ENCODE results near the gene GLS2.
"Not testable (repeated sequence)": the region's sequence is repeated elsewhere in the genome, so short reads cannot be mapped to it uniquely, and the experiment has no call there.

The GLS2 gene

GRCh38 chr12:56493409-56494105, 5.6 kb upstream of the GLS2 start:
- not testable (repeated sequence) for DNase-seq (ENCODE audit: low read depth in 4 of 4, low spot score in 1 of 4)

DNA sequence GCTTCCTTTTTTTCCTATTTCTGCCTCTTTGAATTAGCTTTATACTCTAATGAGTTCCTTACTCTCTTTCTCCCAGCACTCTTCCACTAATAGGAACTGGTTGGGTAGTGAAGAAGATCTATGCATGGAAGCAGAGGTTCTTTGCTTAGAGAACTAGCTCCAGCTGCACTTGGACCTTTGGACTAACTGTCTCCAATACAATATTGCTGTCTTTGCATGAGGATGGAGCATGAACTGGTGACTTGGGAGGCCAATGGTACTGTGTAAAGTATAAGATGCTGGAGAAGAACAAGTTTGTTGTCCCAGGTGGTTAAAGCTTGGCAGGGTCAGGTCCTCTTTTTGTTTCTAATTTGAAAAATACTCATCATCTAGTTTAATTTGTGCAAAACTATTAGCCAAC, 2.4 kb upstream of the GLS2 start:
- no peak for DNase-seq (ENCODE audit: low read depth in 4 of 4, low spot score in 1 of 4)

DNA sequence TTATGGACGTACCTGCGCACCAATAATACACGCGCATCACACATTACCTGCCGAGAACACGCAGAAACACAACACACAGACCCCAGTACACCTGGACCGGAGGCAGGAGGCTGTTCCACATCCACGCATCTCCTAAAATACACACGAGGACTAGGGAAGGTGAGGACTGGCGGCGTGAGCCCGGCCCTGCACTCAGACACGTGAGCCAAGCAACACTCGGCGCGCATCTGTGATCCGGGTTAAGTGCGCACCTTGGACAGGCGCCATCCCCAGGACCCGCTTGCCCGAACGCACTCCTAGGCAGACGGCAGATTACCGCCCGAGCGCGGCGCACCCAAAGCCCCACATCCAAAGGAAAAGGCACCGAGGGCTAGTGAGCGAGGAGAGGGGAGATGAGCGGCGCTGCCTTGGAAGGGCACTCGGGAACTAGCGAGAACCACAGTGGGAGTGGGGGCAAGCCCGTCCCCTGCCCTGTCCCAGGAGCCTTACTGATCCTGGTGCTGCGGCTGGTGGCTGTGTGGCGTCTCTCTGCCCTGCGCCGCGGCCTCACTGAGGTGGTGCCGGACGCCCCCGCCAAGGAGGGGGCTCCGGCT, 417 bp downstream of the GLS2 start:
- no peak for DNase-seq (ENCODE audit: low read depth in 4 of 4, low spot score in 1 of 4)

DNA sequence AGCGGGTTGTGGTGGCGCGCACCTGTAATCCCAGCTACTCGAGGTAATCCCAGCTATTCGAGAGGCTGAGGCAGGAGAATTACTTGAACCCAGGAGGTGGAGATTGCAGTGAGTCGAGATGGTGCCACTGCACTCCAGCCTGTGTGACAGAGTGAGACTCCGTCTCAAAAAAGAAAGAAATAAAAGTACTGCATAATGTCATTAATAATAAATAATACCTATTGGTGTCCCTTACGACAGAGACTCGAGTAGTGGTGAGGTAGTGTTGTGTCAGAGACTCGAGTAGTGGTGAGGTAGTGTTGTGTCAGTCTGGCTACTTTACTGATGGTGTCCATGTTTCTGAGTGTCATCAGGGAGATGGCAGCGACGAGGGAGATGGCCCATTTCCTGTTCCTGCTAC, 1.3 kb downstream of the GLS2 start:
- DNase-seq (ENCODE audit: low read depth in 4 of 4, low spot score in 1 of 4), result no peak

GRCh38 chr12:56484566-56484965, 3.4 kb downstream of the GLS2 start:
- DNase-seq (ENCODE audit: low read depth in 4 of 4, low spot score in 1 of 4), result no peak

- no peak for DNase-seq (ENCODE audit: low read depth in 4 of 4, low spot score in 1 of 4)
These were observed 8.3 kb downstream of the GLS2 start for GRCh38 chr12:56479625-56480024.

DNA sequence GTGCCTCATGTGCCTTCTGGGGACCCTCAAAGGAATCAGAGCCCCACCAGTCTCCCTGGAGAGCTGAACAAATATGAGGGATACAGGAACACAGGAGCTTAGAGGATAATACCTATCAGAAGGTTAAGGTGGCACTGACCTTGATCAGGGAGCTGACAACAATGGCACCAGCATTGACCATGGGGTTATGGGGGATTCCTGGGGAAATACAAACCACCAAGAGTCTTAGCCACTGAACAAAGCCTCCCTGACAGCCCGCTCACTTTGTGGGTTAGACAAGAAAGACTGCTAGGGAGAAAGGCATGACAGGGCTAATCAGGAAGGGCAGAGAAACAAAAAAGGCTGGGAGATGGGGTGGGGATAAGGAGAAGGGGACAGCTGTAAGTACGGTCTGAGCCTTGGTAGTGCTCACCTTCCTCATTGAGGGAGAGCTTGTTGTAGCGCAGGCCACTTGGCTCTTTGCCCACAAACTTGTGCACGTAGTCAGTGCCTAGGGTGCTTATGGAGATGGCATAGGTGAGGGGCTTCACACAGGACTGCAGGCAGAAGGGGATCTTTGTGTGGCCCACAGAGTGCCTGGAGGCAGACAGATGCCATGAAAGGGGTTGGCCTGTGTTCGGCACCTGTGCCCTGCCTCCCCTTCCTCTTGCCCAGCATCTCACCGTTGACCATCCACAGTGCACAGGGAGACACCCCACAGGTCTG, 10.3 kb downstream of the GLS2 start:
- DNase-seq (ENCODE audit: low read depth in 4 of 4, low spot score in 1 of 4), result no peak

- no peak for DNase-seq (ENCODE audit: low read depth in 4 of 4, low spot score in 1 of 4)
These were observed 11.0 kb downstream of the GLS2 start for GRCh38 chr12:56476972-56477432.

GRCh38 chr12:56476143-56476542, 11.8 kb downstream of the GLS2 start:
- DNase-seq (ENCODE audit: low read depth in 4 of 4, low spot score in 1 of 4), result no peak

- DNase-seq (ENCODE audit: low read depth in 4 of 4, low spot score in 1 of 4), result no peak
These were observed 13.6 kb downstream of the GLS2 start for GRCh38 chr12:56474389-56474788.

DNA sequence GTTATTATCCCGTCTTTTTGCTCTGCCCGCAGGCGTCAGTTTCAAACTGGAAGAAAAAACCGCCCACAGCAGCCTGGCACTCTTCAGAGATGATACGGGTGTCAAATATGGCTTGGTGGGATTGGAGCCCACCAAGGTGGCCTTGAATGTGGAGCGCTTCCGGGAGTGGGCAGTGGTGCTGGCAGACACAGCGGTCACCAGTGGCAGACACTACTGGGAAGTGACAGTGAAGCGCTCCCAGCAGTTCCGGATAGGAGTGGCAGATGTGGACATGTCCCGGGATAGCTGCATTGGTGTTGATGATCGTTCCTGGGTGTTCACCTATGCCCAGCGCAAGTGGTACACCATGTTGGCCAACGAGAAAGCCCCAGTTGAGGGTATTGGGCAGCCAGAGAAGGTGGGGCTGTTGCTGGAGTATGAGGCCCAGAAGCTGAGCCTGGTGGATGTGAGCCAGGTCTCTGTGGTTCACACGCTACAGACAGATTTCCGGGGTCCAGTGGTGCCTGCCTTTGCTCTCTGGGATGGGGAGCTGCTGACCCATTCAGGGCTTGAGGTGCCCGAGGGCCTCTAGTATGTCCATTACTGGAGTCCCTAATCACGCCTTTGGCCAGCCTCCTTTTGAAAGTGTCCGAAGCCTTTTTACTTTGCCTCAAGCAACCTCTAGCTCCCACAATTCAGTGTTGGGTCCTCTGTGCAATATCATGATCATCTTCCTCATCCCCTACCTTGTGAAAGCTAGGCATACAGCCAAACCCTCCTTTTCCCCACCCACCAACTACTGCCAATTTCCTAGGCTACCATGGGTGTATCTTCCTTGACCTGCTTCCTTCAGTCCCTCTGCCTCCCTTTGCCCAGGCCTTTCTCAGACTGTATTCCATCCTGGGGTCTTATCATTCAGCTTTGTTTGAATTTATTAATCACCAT, 18.7 kb downstream of the GLS2 start:
- no peak for DNase-seq (ENCODE audit: low read depth in 4 of 4, low spot score in 1 of 4)

GRCh38 chr12:56468216-56469006, 19.6 kb downstream of the GLS2 start, which contains the start of gene SPRYD4:
SPRYD4 (plus strand) TSS chr12:56468578; CDS start chr12:56468592, 14 bp downstream.
- peak; percentile 81 to 90 (median 86) for DNase-seq (ENCODE audit: low read depth in 4 of 4, low spot score in 1 of 4)

DNA sequence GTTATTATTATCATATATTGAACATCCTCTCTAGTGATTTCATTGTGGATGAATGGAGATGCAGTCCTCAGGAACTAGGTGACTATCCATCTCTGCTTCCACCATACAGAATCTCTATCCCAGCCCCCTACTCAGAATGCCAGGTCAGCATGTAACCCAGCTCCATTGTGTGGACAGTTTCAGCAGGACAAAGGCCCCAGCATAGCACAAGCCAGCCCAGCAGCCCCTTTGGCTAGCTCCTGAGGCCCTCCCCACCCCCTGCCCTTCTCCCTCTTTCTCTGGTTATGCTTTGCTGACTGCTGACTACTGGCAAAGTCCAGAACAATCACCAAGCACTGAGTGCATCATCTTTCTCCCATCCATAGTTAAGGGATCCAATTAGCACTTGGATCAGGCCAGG, 25.4 kb downstream of the GLS2 start:
- DNase-seq (ENCODE audit: low read depth in 4 of 4, low spot score in 1 of 4), result no peak

DNA sequence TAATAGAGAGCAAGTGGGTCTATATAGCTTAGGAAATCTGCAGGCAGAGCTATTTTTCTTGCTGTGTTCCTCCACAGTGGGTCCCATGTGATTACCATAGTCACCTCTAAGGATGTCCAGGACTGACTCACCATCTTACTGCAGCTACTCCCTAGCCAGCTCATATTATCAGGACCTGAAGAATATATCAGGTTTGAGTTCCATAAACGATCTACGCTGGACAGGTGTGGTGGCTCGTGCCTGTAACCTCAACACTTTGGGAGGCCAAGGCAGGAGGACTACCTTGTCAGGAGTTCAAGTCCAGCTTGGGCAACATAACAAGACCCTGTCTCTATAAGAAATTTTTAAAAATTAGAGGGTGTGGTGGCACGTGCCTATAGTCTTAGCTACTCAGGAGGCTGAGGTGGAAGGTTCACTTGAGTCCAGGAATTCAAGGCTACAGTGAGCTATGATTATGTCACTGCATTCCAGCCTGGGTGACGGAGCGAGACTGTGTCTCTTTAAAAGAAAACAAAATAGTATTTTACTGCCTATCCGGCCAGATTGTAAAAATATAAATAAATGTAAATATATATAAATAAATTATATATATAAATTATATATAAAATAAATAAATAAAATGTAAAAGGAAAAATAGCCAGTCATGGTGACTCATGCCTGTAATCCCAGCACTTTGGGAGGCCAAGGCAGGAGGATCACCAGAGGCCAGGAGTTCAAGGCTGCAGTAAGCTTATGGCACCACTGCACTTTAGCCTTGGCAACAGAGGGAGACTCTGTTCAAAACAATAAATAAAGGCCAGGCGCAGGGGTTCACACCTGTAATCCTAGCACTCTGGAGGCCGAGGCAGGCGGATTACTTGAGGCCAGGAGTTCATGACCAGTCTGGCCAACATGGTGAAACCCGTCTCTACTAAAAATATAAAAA, 26.5 kb downstream of the GLS2 start:
- no peak for DNase-seq (ENCODE audit: low read depth in 4 of 4, low spot score in 1 of 4)

GRCh38 chr12:56457817-56458216, 30.1 kb downstream of the GLS2 start:
- no peak for DNase-seq (ENCODE audit: low read depth in 4 of 4, low spot score in 1 of 4)

GRCh38 chr12:56454557-56454956, 33.4 kb downstream of the GLS2 start, which contains the start of gene MIP:
MIP (minus strand) TSS chr12:56454657; CDS start chr12:56454613, 44 bp downstream.
- DNase-seq (ENCODE audit: low read depth in 4 of 4, low spot score in 1 of 4), result no peak

GRCh38 chr12:56451147-56451546, 36.8 kb downstream of the GLS2 start:
- no peak for DNase-seq (ENCODE audit: low read depth in 4 of 4, low spot score in 1 of 4)

GRCh38 chr12:56450241-56450640, 37.7 kb downstream of the GLS2 start:
- no peak for DNase-seq (ENCODE audit: low read depth in 4 of 4, low spot score in 1 of 4)

- DNase-seq (ENCODE audit: low read depth in 4 of 4, low spot score in 1 of 4), result no peak
These were observed 38.4 kb downstream of the GLS2 start for GRCh38 chr12:56449622-56449984.

All from stimulated activated CD4-positive, alpha-beta T cell treated with anti-CD3 and anti-CD28 coated beads, Interleukin-1b, Interleukin-23, amount 100 ng/mL, for 24 hours (primary cell).